HG03064 (cell line): ENCODE measurements around the gene OR8K5.
"Not testable (repeated sequence)": the region's sequence is repeated elsewhere in the genome, so short reads cannot be mapped to it uniquely, and the experiment has no call there.

Source experiments
- ATAC-seq: cut with Tn5 transposase; IDR thresholded peaks from one replicate; pipeline ENCODE4 v1.9.1; 2021; ENCODE audit warnings: low read depth; ENCODE audit not compliant: unreplicated experiment

OR8K5 gene

GRCh38 chr11:56160217-56160616 is at the start of gene OR8K5:
Gene OR8K5 (minus strand): TSS chr11:56160317. CDS start chr11:56160317, 0 bp downstream.
- no peak for ATAC-seq

DNA sequence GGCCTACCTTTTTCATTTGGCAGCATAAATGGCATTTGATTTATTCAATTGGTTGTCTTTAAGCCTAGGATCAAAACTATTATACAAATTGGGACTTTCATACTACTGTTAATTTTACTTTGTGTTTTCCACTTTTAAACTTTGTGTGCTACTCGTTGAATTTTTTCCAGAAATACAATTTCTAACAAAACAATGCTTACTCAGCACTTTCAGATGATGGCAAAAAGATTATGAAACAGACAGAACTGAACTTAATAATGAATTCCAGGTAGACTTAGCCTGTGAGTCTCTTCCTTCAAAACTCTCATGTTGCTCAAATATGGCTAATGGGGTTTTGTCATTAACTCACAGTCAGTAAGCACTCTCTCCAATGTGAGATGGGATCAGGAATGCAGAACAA is 47.7 kb upstream of the OR8K5 start:
- no peak for ATAC-seq

DNA sequence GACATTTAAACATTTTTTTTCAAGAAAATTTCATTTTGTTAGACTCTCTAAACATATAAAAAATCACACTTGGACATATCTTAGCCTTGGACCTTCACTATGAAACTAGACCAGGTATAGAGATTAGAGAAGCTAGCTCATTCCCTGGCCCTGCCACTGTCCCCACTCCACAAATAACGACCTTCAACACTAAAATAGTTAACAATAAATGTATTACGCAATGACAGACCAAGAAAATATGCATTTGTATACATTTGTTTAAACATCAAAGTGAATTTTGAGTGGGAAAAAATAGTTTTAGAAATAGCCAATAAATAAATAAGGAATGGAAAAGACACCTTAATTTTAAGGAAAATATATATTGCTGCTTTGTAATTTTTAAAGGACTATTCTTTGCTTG is 37.2 kb upstream of the OR8K5 start:
- ATAC-seq, result no peak

DNA sequence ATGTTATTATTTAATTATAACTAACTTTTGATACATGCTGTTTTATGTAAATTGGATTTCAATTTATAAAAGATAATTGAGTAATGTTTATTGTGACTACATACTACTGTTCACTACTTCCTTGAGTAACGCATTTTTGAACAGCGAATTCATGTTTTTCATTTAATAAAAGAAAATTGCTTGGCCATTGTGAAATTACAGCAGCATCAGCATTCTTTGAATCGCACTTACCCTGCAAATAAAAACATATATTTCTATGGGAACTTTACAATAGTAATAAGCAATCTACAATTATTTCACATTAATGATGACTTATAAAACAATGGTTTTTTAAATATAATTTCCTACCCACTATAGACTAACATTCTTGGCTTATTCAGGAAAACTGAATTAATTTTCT is 36.6 kb upstream of the OR8K5 start:
- ATAC-seq, result no peak

DNA sequence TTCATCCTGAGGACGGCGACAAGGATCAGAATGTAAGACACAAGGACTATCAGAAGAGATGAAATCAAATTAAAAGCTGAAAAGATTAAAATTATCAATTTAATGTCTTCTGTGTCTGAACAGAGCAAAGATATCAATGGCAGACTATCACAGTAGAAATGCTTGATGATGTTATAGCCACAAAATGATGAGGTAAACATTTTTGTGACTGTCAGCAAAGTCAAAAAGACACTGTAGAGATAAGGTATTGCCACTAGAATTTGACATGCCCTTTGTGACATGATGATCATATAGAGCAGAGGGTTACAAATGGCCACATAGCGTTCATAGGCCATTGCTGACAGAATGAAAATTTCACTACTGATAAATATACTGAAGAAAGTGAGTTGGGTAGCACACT is 28.5 kb upstream of the OR8K5 start:
- no peak for ATAC-seq

GRCh38 chr11:56183459-56183858 is 23.3 kb upstream of the OR8K5 start:
- ATAC-seq, result no peak

- ATAC-seq, result no peak
Measured at GRCh38 chr11:56176318-56176717, 16.2 kb upstream of the OR8K5 start, which contains the start of gene OR5J2. Gene OR5J2 (plus strand): TSS chr11:56176618. CDS start chr11:56176618, 0 bp downstream.

DNA sequence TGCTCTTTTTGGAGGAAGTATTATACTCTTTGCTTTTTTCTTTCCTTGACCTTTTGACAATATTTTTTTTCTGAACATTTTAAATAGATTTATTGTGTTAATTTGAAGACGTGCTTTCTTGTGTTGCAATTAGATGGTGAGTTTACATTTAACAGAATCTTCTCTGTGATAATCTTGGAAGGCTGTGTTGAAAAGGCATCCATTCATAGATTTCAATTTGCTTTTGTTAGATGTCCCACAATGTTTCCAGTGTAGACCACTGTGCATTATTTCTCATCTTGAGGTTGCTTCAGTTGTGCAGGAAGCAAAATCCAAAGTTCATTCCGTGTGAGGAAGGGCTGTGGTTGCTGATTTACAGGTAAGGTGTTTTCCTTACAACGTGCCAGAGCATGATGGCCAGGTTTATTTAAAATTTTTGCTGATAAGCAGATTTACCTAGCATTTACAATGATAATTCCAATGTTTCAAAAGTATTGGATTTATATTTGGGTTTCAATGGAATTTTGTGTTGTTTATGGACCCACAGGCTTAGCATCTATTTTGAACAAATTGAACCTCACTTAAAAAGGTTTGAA is 12.2 kb upstream of the OR8K5 start:
- no peak for ATAC-seq

GRCh38 chr11:56163804-56164203 is 3.7 kb upstream of the OR8K5 start:
- no peak for ATAC-seq

DNA sequence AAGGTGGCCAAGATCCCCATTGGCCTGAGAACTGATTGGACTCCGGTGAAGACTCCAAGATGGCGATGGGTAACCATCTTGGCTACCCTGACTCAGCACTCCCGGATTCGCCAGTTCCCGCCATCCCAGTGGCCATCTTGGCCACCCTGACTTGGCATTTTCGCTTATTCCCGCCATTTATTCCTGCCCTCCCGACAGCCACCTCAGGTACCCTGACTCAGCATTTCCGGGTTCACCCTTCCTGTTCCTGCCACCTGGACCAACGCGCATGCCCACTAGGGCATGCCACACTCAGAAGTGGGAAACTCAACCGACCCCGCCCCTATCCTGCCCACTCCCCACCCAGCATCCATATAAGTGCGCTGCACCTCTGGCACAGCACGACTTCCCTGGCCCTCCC is 7.8 kb downstream of the OR8K5 start:
- no peak for ATAC-seq

DNA sequence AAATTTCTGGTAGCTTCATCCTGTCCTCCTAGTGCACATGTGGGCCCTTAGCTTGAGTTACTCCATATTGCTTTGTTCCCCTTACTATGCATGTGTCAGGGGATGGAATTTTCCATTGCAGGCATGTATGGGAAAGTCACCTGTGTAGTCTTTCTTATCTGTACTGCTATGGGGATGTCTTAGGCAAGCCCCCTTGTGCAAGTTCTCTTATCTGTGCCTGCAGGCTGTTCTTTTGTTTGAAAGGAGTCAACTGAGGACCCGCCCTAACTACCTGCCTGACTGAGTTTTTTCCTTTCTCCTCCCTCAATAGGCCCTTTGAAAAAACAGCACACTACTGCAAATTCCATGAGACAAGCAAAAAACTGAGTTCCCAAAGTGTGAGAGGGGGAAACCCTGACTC is 8.7 kb downstream of the OR8K5 start:
- ATAC-seq, result no peak

DNA sequence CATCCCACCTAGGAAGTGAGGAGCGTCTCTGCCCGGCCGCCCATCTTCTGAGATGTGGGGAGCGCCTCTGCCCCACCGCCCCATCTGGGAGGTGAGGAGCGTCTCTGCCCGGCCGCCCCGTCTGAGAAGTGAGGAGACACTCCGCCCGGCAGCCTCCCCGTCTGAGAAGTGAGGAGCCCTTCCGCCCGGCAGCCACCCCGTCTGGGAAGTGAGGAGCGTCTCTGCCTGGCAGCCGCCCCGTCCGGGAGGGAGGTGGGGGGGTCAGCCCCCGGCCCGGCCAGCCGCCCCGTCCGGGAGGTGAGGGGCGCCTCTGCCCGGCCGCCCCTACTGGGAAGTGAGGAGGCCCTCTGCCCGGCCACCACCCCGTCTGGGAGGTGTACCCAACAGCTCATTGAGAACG is 16.4 kb downstream of the OR8K5 start:
- not testable (repeated sequence) for ATAC-seq

DNA sequence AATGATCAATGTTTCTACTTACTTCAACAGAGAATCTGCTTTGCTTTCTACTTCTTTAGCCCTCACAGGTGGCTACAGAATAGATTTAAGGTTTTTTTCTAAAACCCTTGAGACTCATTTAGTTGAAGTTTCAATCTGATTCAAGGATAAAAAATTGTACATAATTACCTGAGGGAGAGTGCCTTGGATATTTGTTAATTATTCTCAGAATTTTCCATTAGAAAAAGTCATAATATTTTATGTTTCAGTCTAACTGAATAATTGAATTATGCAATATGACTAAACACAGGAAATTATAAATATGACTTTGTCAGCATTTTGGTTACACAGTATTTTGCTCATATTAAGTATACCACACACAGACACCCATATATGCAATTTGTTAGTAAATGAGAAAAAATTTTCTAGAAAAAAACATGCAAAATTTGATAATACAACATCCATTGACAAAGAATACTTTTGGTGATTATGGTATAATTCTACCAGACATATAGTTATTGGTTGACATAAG is 19.9 kb downstream of the OR8K5 start, which contains the start of gene OR8J3:
TSS of gene OR8J3 (minus strand) at position 51 of the 511 bp plus-strand sequence. CDS start 2,483 bp downstream, outside the sequence.
- ATAC-seq, result no peak

GRCh38 chr11:56122073-56122472 is 38.0 kb downstream of the OR8K5 start, which contains the start of gene OR8H3:
Gene OR8H3 (plus strand): TSS chr11:56122373. CDS start chr11:56122373, 0 bp downstream.
- ATAC-seq, result no peak
